SKM-1 treated with dmso at 0.1 percent for 144 hours (cell line): Measurements from ENCODE around the gene RAB5IF.
"Not testable (repeated sequence)": the region's sequence is repeated elsewhere in the genome, so short reads cannot be mapped to it uniquely, and the experiment has no call there.

Experiments
- DNase-seq: peaks from one replicate; lab custom pipeline; 2025; ENCODE audit not compliant: unreplicated experiment; lab: John Stamatoyannopoulos, UW

Gene RAB5IF

GRCh38 chr20:36605399-36606157, at the start of gene RAB5IF:
Gene RAB5IF, plus strand, starts transcription at chr20:36605779. Its CDS starts 173 bp downstream, at chr20:36605952.
- DNase-seq: peak; percentile 97

GRCh38 chr20:36562724-36563123, 42.9 kb upstream of the RAB5IF start:
- DNase-seq: no peak

- DNase-seq: no peak
Observed at GRCh38 chr20:36563374-36563773, 42.2 kb upstream of the RAB5IF start.

GRCh38 chr20:36564078-36564725, 41.4 kb upstream of the RAB5IF start:
- DNase-seq: not testable (repeated sequence)

GRCh38 chr20:36564726-36565121, 40.9 kb upstream of the RAB5IF start:
- not testable (repeated sequence) for DNase-seq

GRCh38 chr20:36565520-36565919, 40.1 kb upstream of the RAB5IF start:
- DNase-seq: no peak

- no peak for DNase-seq
Observed at GRCh38 chr20:36569847-36570429, 35.6 kb upstream of the RAB5IF start.

- DNase-seq: no peak
Observed at GRCh38 chr20:36571564-36572504, 33.7 kb upstream of the RAB5IF start.

- no peak for DNase-seq
Observed at GRCh38 chr20:36572701-36573102, 32.9 kb upstream of the RAB5IF start.

- DNase-seq: peak; percentile 60
Observed at GRCh38 chr20:36573103-36573797, 32.3 kb upstream of the RAB5IF start, which contains the start of gene TGIF2. Gene TGIF2, plus strand, starts transcription at chr20:36573597. Its CDS starts 5,178 bp downstream, at chr20:36578775.

GRCh38 chr20:36573798-36574365, 31.7 kb upstream of the RAB5IF start:
- peak; percentile 39 for DNase-seq

GRCh38 chr20:36574366-36575135, 31.0 kb upstream of the RAB5IF start:
- DNase-seq: peak; percentile 16

GRCh38 chr20:36576081-36576445, 29.5 kb upstream of the RAB5IF start:
- no peak for DNase-seq

GRCh38 chr20:36578356-36579041, 27.1 kb upstream of the RAB5IF start:
- no peak for DNase-seq

- no peak for DNase-seq
Observed at GRCh38 chr20:36579996-36580545, 25.5 kb upstream of the RAB5IF start.

GRCh38 chr20:36582322-36582721, 23.3 kb upstream of the RAB5IF start:
- DNase-seq: no peak

GRCh38 chr20:36582821-36583220, 22.8 kb upstream of the RAB5IF start:
- no peak for DNase-seq

- no peak for DNase-seq
Observed at GRCh38 chr20:36584018-36584481, 21.5 kb upstream of the RAB5IF start.
